Esophagus (tissue), 2 donors: ENCODE results near the gene SH3PXD2A. TPM values are rescaled to one million over a fixed set of nuclear protein-coding genes. Genes with fewer than 3 reads are reported as not detected.

Source experiments
- H3K27ac ChIP-seq, 2 donors: one replicate each; pipeline ENCODE4 v1.5.1; 2013; ENCODE audit warnings: low read depth in 2 of 2, mild to moderate bottlenecking in 2 of 2, inconsistent platforms in 1 of 2, low read length in 1 of 2, moderate library complexity in 1 of 2
- H3K27me3 ChIP-seq, 2 donors: one replicate each; pipeline ENCODE4 v1.6.1; 2013; ENCODE audit warnings: low read length in 2 of 2, control low read depth in 1 of 2, mild to moderate bottlenecking in 1 of 2; ENCODE audit not compliant: insufficient read depth in 2 of 2, control insufficient read depth in 1 of 2
- H3K36me3 ChIP-seq, 2 donors: one replicate each; pipeline ENCODE4 v1.6.1; 2013; ENCODE audit warnings: low read length in 1 of 2; ENCODE audit not compliant: control insufficient read depth in 2 of 2, insufficient read depth in 2 of 2
- H3K4me1 ChIP-seq, 2 donors: one replicate each; pipeline ENCODE4 v1.6.1; 2013; ENCODE audit warnings: low read length in 1 of 2; ENCODE audit not compliant: control insufficient read depth in 2 of 2, insufficient read depth in 2 of 2
- H3K4me3 ChIP-seq, 2 donors: one replicate each; pipeline ENCODE4 v1.5.1; 2013; ENCODE audit warnings: low read length in 2 of 2, mild to moderate bottlenecking in 2 of 2, low read depth in 1 of 2, moderate library complexity in 1 of 2
- H3K9me3 ChIP-seq, 2 donors: one replicate each; pipeline ENCODE4 v1.6.1; 2013; ENCODE audit warnings: mild to moderate bottlenecking in 2 of 2, low read depth in 1 of 2, low read length in 1 of 2, moderate library complexity in 1 of 2; ENCODE audit not compliant: control insufficient read depth in 2 of 2, insufficient read depth in 1 of 2
- WGBS, 2 donors: extraction: QIAGEN DNeasy Blood & Tissue Kit; methylation state at CpG; one replicate each; pipeline ENCODE4 v1.1.7; 2013; 5-methylcytosine and 5-hydroxymethylcytosine counted together
- polyA plus RNA-seq, 2 donors: library from polyadenylated mRNA; stranded (reverse); fragments of 200-250 nt; gene quantifications; one replicate each; pipeline ENCODE4 v1.2.3, GENCODE V29; 2013
- donor health status: healthy with polysubstance abuse.
- donor health status: Bipolar disorder and iron deficiency.

SH3PXD2A gene
- polyA plus RNA-seq, 2 donors: 14.9 to 34.2 TPM

- Histone ChIP-seq H3K9me3 (no peaks in the 10 kb centered on the region), H3K36me3 (no peaks in the 10 kb centered on the region), H3K4me3 (no peak overlapping the region), H3K27me3 (no peaks in the 10 kb centered on the region), H3K27ac (no peak overlapping the region), H3K4me1 (no peaks in the 10 kb centered on the region)
- 56 to 61% methylated on average over 2 of the region's 2 CpGs for WGBS, 2 donors
Observed at GRCh38 chr10:103576862-103577261, 278.5 kb downstream of the SH3PXD2A start.

GRCh38 chr10:103576076-103576471 is 279.3 kb downstream of the SH3PXD2A start:
- Histone ChIP-seq H3K27ac (no peak overlapping the region), H3K9me3 (no peaks in the 10 kb centered on the region)

GRCh38 chr10:103575416-103576075 is 279.8 kb downstream of the SH3PXD2A start:
- H3K9me3 ChIP-seq: no peaks in the 10 kb centered on the region
- 68 to 81% methylated on average over 6 of the region's 6 CpGs for WGBS, 2 donors
- no peak overlapping the region for H3K27ac ChIP-seq
- no peaks in the 10 kb centered on the region for H3K36me3 ChIP-seq
- no peaks in the 10 kb centered on the region for H3K4me1 ChIP-seq
- no peaks in the 10 kb centered on the region for H3K27me3 ChIP-seq
- H3K4me3 ChIP-seq: no peak overlapping the region

More at GRCh38 chr10:103576076-103576471, 279.3 kb downstream of the SH3PXD2A start:
- WGBS, 2 donors: 95% methylated on average over 1 of the region's 1 CpG
- no peaks in the 10 kb centered on the region for H3K36me3 ChIP-seq
- H3K4me1 ChIP-seq: no peaks in the 10 kb centered on the region
- no peaks in the 10 kb centered on the region for H3K27me3 ChIP-seq
- H3K4me3 ChIP-seq: no peak overlapping the region

GRCh38 chr10:103574097-103575061 is 281.0 kb downstream of the SH3PXD2A start:
- Histone ChIP-seq H3K27me3 (no peaks in the 10 kb centered on the region), H3K4me3 (no peak overlapping the region), H3K4me1 (no peaks in the 10 kb centered on the region), H3K36me3 (no peaks in the 10 kb centered on the region), H3K9me3 (no peaks in the 10 kb centered on the region), H3K27ac (no peak overlapping the region)
- 83 to 88% methylated on average over 16 of the region's 16 CpGs for WGBS, 2 donors

- H3K27ac ChIP-seq: no peak overlapping the region
- H3K9me3 ChIP-seq: no peaks in the 10 kb centered on the region
- no peaks in the 10 kb centered on the region for H3K27me3 ChIP-seq
- 86 to 87% methylated on average over 7 of the region's 7 CpGs for WGBS, 2 donors
- H3K4me3 ChIP-seq: no peak overlapping the region
- H3K4me1 ChIP-seq: no peaks in the 10 kb centered on the region
- no peaks in the 10 kb centered on the region for H3K36me3 ChIP-seq
Observed at GRCh38 chr10:103573205-103573487, 282.2 kb downstream of the SH3PXD2A start.

- no peaks in the 10 kb centered on the region for H3K4me1 ChIP-seq
- H3K4me3 ChIP-seq: no peak overlapping the region
- WGBS, 2 donors: 90 to 91% methylated on average over 10 of the region's 10 CpGs
- H3K27ac ChIP-seq: no peak overlapping the region
- H3K27me3 ChIP-seq: no peaks in the 10 kb centered on the region
- H3K36me3 ChIP-seq: no peaks in the 10 kb centered on the region
- H3K9me3 ChIP-seq: no peaks in the 10 kb centered on the region
Observed at GRCh38 chr10:103572347-103573204, 282.8 kb downstream of the SH3PXD2A start.

GRCh38 chr10:103571656-103571975 is 283.8 kb downstream of the SH3PXD2A start:
- WGBS, 2 donors: 93 to 96% methylated on average over 18 of the region's 18 CpGs
- H3K36me3 ChIP-seq: no peaks in the 10 kb centered on the region
- no peaks in the 10 kb centered on the region for H3K4me1 ChIP-seq
- no peaks in the 10 kb centered on the region for H3K27me3 ChIP-seq
- no peak overlapping the region for H3K27ac ChIP-seq
- H3K4me3 ChIP-seq: no peak overlapping the region
- H3K9me3 ChIP-seq: no peaks in the 10 kb centered on the region

- no peaks in the 10 kb centered on the region for H3K4me1 ChIP-seq
- no peak overlapping the region for H3K27ac ChIP-seq
- 88 to 91% methylated on average over 28 of the region's 28 CpGs for WGBS, 2 donors
- no peak overlapping the region for H3K4me3 ChIP-seq
- no peaks in the 10 kb centered on the region for H3K9me3 ChIP-seq
- H3K27me3 ChIP-seq: no peaks in the 10 kb centered on the region
- no peaks in the 10 kb centered on the region for H3K36me3 ChIP-seq
Observed at GRCh38 chr10:103570844-103571655, 284.3 kb downstream of the SH3PXD2A start.

- no peaks in the 10 kb centered on the region for H3K9me3 ChIP-seq
- H3K36me3 ChIP-seq: no peaks in the 10 kb centered on the region
- 47 to 59% methylated on average over 5 of the region's 5 CpGs for WGBS, 2 donors
- H3K4me3 ChIP-seq: no peak overlapping the region
- H3K27ac ChIP-seq: no peak overlapping the region
- no peaks in the 10 kb centered on the region for H3K4me1 ChIP-seq
- H3K27me3 ChIP-seq: no peaks in the 10 kb centered on the region
Observed at GRCh38 chr10:103569896-103570295, 285.5 kb downstream of the SH3PXD2A start.
